ENCODE data around the gene STK26.

- TF ChIP-seq CTCF (IDR thresholded peaks at IDR 0.05) (no peak), EZH2 (IDR thresholded peaks at IDR 0.05; ENCODE audit: borderline replicate concordance, insufficient read depth, low read depth, low read length, poor library complexity, severe bottlenecking) (no peak)
Measured at GRCh38 chrX:132115792-132116191, 92.7 kb downstream of the STK26 start.
